BLaER1 treated with 17β-estradiol and CSF1 and Interleukin-3, amounts not matched to agents 10 nM and 100 nM (cell line): ENCODE measurements around the gene SAP30BP.

ENCODE experiments used
- H3K27ac ChIP-seq, 11 experiments: shearing (Covaris generic); formaldehyde crosslinking; 2 replicates each; pipeline ENCODE4 v1.8.1; 2022
- H3K27me3 ChIP-seq, 11 experiments: shearing (Covaris generic); formaldehyde crosslinking; 2 replicates each; pipeline ENCODE4 v1.8.1; 2022
- H3K36me3 ChIP-seq, 11 experiments: shearing (Covaris generic); formaldehyde crosslinking; 2 replicates each; pipeline ENCODE4 v1.8.1; 2022
- H3K4me1 ChIP-seq, 10 experiments: shearing (Covaris generic); formaldehyde crosslinking; 2 replicates each; pipeline ENCODE4 v1.8.1; 2022
- H3K4me2 ChIP-seq, 11 experiments: shearing (Covaris generic); formaldehyde crosslinking; 2 replicates each; pipeline ENCODE4 v1.8.1; 2022
- H3K4me3 ChIP-seq, 10 experiments: shearing (Covaris generic); formaldehyde crosslinking; 2 replicates each; pipeline ENCODE4 v1.8.1; 2022
- H3K9ac ChIP-seq, 11 experiments: shearing (Covaris generic); formaldehyde crosslinking; 2 replicates each; pipeline ENCODE4 v1.8.1; 2022
- H3K9me3 ChIP-seq, 11 experiments: shearing (Covaris generic); formaldehyde crosslinking; replicated peaks in 1 of 11; 2 replicates each; pipeline ENCODE4 v1.8.1; 2022
- H4K20me1 ChIP-seq, 11 experiments: shearing (Covaris generic); formaldehyde crosslinking; 2 replicates each; pipeline ENCODE4 v1.8.1; 2022
- Cebpa-rat ChIP-seq, 11 experiments: shearing (Covaris generic); IDR thresholded peaks; 2 replicates each; pipeline ENCODE4 v1.8.1; 2022

SAP30BP gene

DNA sequence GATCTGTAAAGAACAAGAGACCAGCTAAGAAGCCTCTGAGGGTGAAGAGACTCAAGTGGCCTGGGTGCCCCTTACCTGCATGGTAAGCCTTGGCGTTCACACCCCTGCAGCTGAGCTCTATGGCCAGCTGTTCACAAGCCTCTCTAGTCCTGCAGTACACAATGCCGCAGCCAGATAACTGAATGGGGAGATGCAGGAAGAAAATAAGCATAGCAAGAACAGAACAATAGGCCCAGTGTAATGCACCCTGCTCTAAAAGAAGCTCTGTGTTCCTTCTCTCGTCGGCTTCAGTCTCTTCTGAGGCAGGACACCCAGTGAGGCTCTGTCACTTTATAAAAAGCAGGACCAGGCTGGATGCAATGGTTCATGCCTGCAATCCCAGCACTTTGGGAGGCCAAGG lies 5.6 kb upstream of the SAP30BP start:
- H3K9me3 ChIP-seq, result no peaks in the 10 kb centered on the region
- TF ChIP-seq Cebpa-rat (IDR thresholded peaks at IDR 0.05), result no peak
- H3K4me2 ChIP-seq, result no peak overlapping the region
- peak overlapping the region in 2 of 11 experiments; percentile 5 to 14; a peak in 1 of 22 replicates for H3K9ac ChIP-seq
- no peak overlapping the region for H3K4me3 ChIP-seq
- H3K4me1 ChIP-seq, result peaks cover 12 to 26% (median 19%) of the 10 kb centered on the region in 10 experiments
- no peaks in the 10 kb centered on the region for H3K27me3 ChIP-seq
- H3K27ac ChIP-seq, result no peak overlapping the region
- peaks cover 33 to 73% (median 54%) of the 10 kb centered on the region in 11 experiments for H3K36me3 ChIP-seq
- no peaks in the 10 kb centered on the region for H4K20me1 ChIP-seq

DNA sequence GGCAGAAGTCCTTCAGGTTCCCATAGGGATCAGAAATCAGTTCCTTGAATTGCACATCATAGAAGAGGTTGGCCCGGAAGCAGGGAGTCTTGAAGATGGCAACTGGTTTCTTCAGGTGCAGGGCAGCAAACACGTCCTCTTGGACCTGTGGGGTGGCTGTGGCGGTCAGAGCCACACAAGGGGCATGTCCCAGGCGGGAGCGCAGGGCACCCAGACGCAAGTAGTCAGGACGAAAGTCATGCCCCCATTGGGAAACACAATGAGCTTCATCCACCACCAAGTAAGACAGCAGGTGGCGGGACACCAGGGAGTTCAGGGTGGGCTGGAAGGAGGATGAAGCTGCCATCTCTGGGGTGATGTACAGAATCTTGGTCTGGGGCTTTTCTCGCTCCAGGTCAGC lies 4.6 kb upstream of the SAP30BP start:
- TF ChIP-seq Cebpa-rat (IDR thresholded peaks at IDR 0.05), result no peak
- peaks cover 0 to under 1% (median 0%) of the 10 kb centered on the region in 11 experiments; a peak in 1 of 22 replicates for H4K20me1 ChIP-seq
- no peak overlapping the region for H3K27ac ChIP-seq
- peaks cover 26 to 63% (median 47%) of the 10 kb centered on the region in 11 experiments for H3K36me3 ChIP-seq
- no peaks in the 10 kb centered on the region for H3K9me3 ChIP-seq
- no peak overlapping the region for H3K9ac ChIP-seq
- no peak overlapping the region for H3K4me2 ChIP-seq
- peaks cover 12 to 27% (median 20%) of the 10 kb centered on the region in 10 experiments for H3K4me1 ChIP-seq
- H3K27me3 ChIP-seq, result no peaks in the 10 kb centered on the region
- no peak overlapping the region for H3K4me3 ChIP-seq

DNA sequence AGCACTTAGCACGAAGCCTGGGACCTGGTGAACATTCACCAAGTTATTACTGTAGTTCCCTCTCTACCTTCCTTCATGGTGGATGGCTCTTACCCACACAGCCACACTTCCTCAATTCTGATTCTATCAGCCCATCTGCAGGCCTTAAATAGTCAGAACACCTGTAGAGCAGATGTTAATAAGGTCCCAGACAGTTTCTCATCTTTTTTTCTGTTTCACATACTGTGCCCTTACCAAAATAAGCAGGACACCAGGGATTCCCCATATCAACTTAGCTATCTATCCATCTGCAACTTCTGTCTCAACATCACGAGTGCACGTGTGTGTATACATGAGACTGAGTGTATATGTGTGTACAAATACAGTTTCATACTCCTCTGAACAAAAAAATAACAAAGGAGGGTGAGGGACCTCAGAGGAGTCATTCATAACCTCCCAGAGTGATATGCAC lies 3.0 kb upstream of the SAP30BP start:
- H3K4me1 ChIP-seq, result peaks cover 22 to 40% (median 33%) of the 10 kb centered on the region in 10 experiments
- no peak overlapping the region for H3K27ac ChIP-seq
- no peaks in the 10 kb centered on the region for H3K9me3 ChIP-seq
- no peak for TF ChIP-seq Cebpa-rat (IDR thresholded peaks at IDR 0.05)
- H4K20me1 ChIP-seq, result peaks cover 0 to 17% (median 0%) of the 10 kb centered on the region in 11 experiments; a peak in 4 of 22 replicates
- peaks cover 35 to 60% (median 46%) of the 10 kb centered on the region in 11 experiments for H3K36me3 ChIP-seq
- peak overlapping the region in 1 of 11 experiments; percentile 13; a peak in 1 of 22 replicates for H3K4me2 ChIP-seq
- H3K4me3 ChIP-seq, result no peak overlapping the region
- H3K9ac ChIP-seq, result no peak overlapping the region; a peak in 2 of 22 replicates
- H3K27me3 ChIP-seq, result no peaks in the 10 kb centered on the region

DNA sequence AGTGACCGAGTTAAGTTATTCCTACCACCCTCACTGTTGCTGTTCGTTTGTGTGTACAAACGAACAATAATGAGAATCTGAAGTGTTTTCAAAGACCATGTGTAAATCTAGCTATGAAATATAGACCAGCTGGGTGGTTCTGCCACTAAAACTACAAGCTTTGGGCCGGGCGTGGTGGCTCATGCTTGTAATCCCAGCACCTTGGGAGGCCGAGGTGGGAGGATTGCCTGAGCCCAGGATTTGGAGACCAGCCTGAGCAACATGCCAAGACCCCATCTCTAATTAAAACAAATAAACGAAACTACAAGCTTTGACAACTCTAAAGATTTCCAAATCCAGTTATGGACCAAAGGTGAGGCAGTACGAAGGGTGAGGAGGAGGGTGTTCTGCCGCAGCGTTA lies 1.2 kb upstream of the SAP30BP start:
- H3K27me3 ChIP-seq, result no peaks in the 10 kb centered on the region
- no peak for TF ChIP-seq Cebpa-rat (IDR thresholded peaks at IDR 0.05)
- H3K4me1 ChIP-seq, result peaks cover 22 to 40% (median 36%) of the 10 kb centered on the region in 10 experiments
- H3K4me2 ChIP-seq, result peak overlapping the region; percentile 83 to 99 (median 92)
- H3K27ac ChIP-seq, result peak overlapping the region in 9 of 11 experiments; percentile 81 to 91 (median 88); a peak in 12 of 22 replicates
- H3K9me3 ChIP-seq, result no peaks in the 10 kb centered on the region
- peak overlapping the region; percentile 77 to 97 (median 92) for H3K4me3 ChIP-seq
- H3K36me3 ChIP-seq, result peaks cover 47 to 62% (median 52%) of the 10 kb centered on the region in 11 experiments
- H3K9ac ChIP-seq, result peak overlapping the region; percentile 86 to 94 (median 91); a peak in 20 of 22 replicates
- H4K20me1 ChIP-seq, result peaks cover 0 to 35% (median 6%) of the 10 kb centered on the region in 11 experiments; a peak in 15 of 22 replicates

DNA sequence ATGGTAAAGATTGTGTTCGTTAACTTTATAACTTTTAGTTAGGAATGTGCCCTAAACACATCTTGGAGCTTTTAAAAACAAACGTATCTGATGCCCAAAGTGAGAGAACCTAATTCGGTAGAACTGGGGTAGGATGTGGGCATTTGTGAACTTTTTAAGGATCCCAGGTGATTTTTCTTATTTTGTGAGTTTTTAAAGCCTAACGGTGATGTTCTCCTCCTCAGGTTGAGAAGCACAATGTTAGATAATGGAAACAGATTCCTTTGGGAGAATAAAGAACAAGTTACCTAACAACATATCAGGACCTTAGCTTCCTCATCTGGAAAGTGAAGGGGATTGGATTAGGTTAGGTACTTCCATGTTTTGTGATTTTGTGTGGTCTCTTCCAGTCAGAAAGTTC lies 687 bp downstream of the SAP30BP start:
- peak overlapping the region; percentile 86 to 94 (median 91) for H3K9ac ChIP-seq
- peak overlapping the region; percentile 62 to 91 (median 88) for H3K27ac ChIP-seq
- peaks cover 47 to 62% (median 52%) of the 10 kb centered on the region in 11 experiments for H3K36me3 ChIP-seq

DNA sequence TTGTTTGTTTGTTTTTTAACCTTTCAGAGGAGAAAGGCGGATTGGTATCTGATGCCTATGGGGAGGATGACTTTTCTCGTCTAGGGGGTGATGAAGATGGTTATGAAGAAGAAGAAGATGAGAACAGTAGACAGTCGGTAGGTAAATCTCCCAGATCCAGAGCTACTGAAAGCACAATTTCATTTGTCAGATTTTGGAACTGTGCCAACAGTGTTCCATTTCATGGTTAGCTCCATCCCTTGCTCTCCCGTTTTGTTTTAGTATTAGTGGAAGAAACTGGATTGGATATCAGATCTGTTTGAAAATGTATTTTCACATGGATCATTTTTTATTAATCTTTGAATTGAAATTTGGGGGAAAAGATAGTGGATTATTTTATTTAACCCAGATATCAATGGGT lies 1.4 kb downstream of the SAP30BP start:
- Histone ChIP-seq H3K4me1 (peaks cover 22 to 40% (median 36%) of the 10 kb centered on the region in 10 experiments), H3K4me3 (peak overlapping the region; percentile 77 to 97 (median 92); a peak in 19 of 20 replicates), H3K4me2 (peak overlapping the region; percentile 81 to 92 (median 89)), H3K27ac (peak overlapping the region in 4 of 11 experiments; percentile 86 to 91 (median 88); a peak in 4 of 22 replicates), H3K27me3 (no peaks in the 10 kb centered on the region), H4K20me1 (peaks cover 0 to 60% (median 24%) of the 10 kb centered on the region in 11 experiments; a peak in 15 of 22 replicates), H3K36me3 (peaks cover 52 to 64% (median 55%) of the 10 kb centered on the region in 11 experiments), H3K9me3 (no peaks in the 10 kb centered on the region), H3K9ac (peak overlapping the region; percentile 86 to 94 (median 91); a peak in 21 of 22 replicates)
- no peak for TF ChIP-seq Cebpa-rat (IDR thresholded peaks at IDR 0.05)

More for the DNA sequence above, 687 bp downstream of the SAP30BP start:
- TF ChIP-seq Cebpa-rat (IDR thresholded peaks at IDR 0.05), result no peak
- Histone ChIP-seq H4K20me1 (peaks cover 0 to 53% (median 21%) of the 10 kb centered on the region in 11 experiments; a peak in 15 of 22 replicates), H3K27me3 (no peaks in the 10 kb centered on the region), H3K9me3 (no peaks in the 10 kb centered on the region), H3K4me2 (peak overlapping the region; percentile 81 to 92 (median 89)), H3K4me3 (peak overlapping the region; percentile 77 to 97 (median 92)), H3K4me1 (peaks cover 22 to 40% (median 36%) of the 10 kb centered on the region in 10 experiments)

DNA sequence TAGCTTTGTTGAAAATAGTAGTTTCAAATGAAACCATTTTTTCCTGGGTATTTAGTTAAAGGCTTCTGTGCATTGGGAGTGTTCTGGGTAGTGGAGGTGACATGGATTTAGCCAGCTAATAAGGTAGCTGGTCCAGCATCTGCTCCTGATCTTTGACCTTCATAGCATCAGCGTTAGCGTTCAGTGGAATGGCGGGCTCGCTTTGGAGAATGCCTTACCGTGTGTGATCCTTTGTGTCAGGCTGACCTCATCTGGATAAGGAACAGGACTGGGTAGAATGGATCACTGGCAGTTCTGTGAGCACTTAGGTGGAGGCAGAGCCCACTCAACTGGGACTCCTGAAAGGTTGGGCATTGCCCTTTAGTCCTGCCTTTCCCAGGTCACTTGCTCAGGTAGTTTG lies 3.7 kb downstream of the SAP30BP start:
- TF ChIP-seq Cebpa-rat (IDR thresholded peaks at IDR 0.05), result no peak
- Histone ChIP-seq H3K4me3 (no peak overlapping the region), H3K9ac (peak overlapping the region in 4 of 11 experiments; percentile 8 to 39 (median 24); a peak in 4 of 22 replicates), H3K4me1 (peaks cover 23 to 44% (median 35%) of the 10 kb centered on the region in 10 experiments), H3K27ac (no peak overlapping the region), H4K20me1 (peaks cover 0 to 73% (median 26%) of the 10 kb centered on the region in 11 experiments; a peak in 15 of 22 replicates), H3K4me2 (no peak overlapping the region), H3K9me3 (no peaks in the 10 kb centered on the region), H3K36me3 (peaks cover 57 to 73% (median 67%) of the 10 kb centered on the region in 11 experiments), H3K27me3 (no peaks in the 10 kb centered on the region)

DNA sequence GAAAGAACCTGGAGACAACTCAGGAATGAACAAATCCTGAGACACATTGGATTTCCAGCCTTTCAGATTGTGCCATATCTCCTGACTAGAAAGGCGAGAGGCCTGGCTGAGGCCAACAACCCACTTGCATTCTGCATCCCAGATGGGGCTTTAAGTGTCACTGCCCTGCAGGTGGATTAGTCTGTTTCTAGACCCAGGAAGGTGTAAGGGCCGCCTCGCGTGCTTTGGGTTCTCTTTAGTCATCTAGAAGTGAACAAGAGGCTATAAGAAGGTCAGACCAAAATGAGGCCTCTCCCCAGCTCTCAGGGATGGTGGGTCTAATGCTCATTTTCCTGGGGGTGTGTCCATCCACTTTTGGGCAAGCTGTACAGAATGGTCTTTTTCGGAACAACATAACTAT lies 4.9 kb downstream of the SAP30BP start:
- Histone ChIP-seq H3K27ac (no peak overlapping the region), H3K27me3 (no peaks in the 10 kb centered on the region), H3K9me3 (no peaks in the 10 kb centered on the region), H3K4me1 (peaks cover 15 to 48% (median 30%) of the 10 kb centered on the region in 10 experiments), H3K36me3 (peaks cover 57 to 84% (median 76%) of the 10 kb centered on the region in 11 experiments), H3K4me3 (no peak overlapping the region), H3K9ac (peak overlapping the region in 1 of 11 experiments; percentile 33; a peak in 1 of 22 replicates), H3K4me2 (no peak overlapping the region), H4K20me1 (peaks cover 0 to 73% (median 26%) of the 10 kb centered on the region in 11 experiments; a peak in 15 of 22 replicates)
- TF ChIP-seq Cebpa-rat (IDR thresholded peaks at IDR 0.05), result no peak

DNA sequence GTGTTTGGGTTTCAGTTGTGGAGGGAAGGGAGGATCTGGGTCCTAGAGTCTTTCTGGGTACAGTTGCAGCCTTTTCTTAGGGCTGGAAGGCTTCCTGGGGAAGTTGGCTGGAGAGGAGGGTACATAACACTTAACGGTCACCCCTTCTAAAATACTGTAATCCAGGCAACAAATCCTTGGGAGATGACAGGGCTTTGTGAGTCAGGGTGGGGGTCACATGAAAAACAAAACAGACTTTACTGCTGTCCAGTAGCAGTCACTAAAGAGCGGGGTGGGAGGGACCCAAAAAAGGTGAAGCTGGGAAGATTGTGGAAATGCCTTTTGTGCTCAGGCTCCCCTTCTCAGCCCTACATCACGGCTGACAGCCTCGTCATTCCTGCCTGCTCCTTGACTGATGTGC lies 6.3 kb downstream of the SAP30BP start:
- H3K9ac ChIP-seq, result peak overlapping the region in 4 of 11 experiments; percentile 22 to 75 (median 30); a peak in 3 of 22 replicates
- no peak for TF ChIP-seq Cebpa-rat (IDR thresholded peaks at IDR 0.05)
- peak overlapping the region in 4 of 11 experiments; percentile 78 to 86 (median 83); a peak in 7 of 22 replicates for H3K27ac ChIP-seq
- H3K27me3 ChIP-seq, result no peaks in the 10 kb centered on the region
- no peak overlapping the region for H3K4me2 ChIP-seq
- no peak overlapping the region for H3K4me3 ChIP-seq
- no peaks in the 10 kb centered on the region for H3K9me3 ChIP-seq
- peaks cover 64 to 95% (median 87%) of the 10 kb centered on the region in 11 experiments for H3K36me3 ChIP-seq
- H4K20me1 ChIP-seq, result peaks cover 0 to 69% (median 26%) of the 10 kb centered on the region in 11 experiments; a peak in 15 of 22 replicates
- H3K4me1 ChIP-seq, result peaks cover 8 to 56% (median 31%) of the 10 kb centered on the region in 10 experiments
